Esophagus muscularis mucosa (tissue), 3 donors: Measurements from ENCODE around the gene RPS6KA2.

Source experiments
- POLR2A ChIP-seq: fragments of 450-650 bp; IDR thresholded peaks from one replicate; pipeline ENCODE4 v1.6.1; 2017; ENCODE audit warnings: antibody characterized with exemption, moderate library complexity, mild to moderate bottlenecking, low read depth
- POLR2AphosphoS5 ChIP-seq, 2 donors: sonication (generic); formaldehyde crosslinking; IDR thresholded peaks; one replicate each; pipeline ENCODE4 v1.6.1; 2017; ENCODE audit warnings: antibody characterized with exemption in 2 of 2
- TF ChIP-seq, protein P1 (sequence below), 3 experiments: fragments of 200-600 bp in 2 of 3; fragments of 450-650 bp in 1 of 3; sonication (generic) in 2 of 3; IDR thresholded peaks; one replicate each; pipeline ENCODE4 v1.5.1; 2017 to 2019; ENCODE audit warnings: antibody characterized with exemption in 3 of 3, mild to moderate bottlenecking in 2 of 3, moderate library complexity in 1 of 3

DNA sequence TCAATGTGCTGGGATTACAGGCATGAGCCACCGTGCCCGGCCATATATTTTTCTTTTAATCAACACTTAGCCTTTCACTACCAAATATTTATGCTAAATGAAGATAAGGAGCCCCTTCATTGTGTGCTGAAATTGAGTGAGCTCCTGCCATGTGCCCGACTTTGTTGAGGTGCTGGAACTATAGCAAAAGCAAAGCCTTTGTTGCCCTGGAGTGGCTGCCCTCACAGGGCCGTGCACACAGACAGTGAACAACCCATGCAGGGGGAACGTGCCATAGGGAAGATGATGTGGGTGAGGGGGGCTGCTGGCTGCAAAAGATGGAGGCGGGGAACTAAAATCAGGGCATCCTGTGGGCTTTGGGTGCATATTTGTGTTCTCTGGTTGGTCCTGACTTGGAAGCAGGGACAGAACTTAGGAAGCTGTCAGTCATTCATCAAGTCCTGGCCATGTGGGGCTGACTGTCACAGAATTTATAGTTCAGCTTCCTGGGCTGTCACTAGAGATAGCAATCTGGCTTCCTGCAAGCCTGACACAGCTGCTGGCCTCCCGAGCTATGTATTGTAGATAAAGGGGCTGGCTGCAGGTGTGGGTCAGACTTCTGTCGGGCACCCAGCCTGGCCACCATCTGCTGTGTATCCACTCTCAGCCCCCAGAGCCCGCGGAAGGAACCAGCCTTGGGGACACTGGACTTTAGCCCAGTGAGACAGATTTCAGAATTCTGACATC is 187.5 kb downstream of the RPS6KA2 start:
- TF ChIP-seq, protein P1, sequence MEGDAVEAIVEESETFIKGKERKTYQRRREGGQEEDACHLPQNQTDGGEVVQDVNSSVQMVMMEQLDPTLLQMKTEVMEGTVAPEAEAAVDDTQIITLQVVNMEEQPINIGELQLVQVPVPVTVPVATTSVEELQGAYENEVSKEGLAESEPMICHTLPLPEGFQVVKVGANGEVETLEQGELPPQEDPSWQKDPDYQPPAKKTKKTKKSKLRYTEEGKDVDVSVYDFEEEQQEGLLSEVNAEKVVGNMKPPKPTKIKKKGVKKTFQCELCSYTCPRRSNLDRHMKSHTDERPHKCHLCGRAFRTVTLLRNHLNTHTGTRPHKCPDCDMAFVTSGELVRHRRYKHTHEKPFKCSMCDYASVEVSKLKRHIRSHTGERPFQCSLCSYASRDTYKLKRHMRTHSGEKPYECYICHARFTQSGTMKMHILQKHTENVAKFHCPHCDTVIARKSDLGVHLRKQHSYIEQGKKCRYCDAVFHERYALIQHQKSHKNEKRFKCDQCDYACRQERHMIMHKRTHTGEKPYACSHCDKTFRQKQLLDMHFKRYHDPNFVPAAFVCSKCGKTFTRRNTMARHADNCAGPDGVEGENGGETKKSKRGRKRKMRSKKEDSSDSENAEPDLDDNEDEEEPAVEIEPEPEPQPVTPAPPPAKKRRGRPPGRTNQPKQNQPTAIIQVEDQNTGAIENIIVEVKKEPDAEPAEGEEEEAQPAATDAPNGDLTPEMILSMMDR (IDR thresholded peaks at IDR 0.05) = no peak
- TF ChIP-seq POLR2AphosphoS5 (IDR thresholded peaks at IDR 0.05) = no peak
- TF ChIP-seq POLR2A = no peak
